GM12891 (cell line): ENCODE measurements around the gene EMC10.
A peak's percentile ranks its signal among the peaks of the same experiment; 100 is the strongest.

ENCODE experiments used
- DNase-seq: peaks from one replicate; pipeline ENCODE4 v3.0.0; 2011; ENCODE audit warnings: low spot score; ENCODE audit not compliant: insufficient read length
- FAIRE-seq: peaks from 2 replicates; lab custom pipeline; 2011; peaks lifted over from hg19 to GRCh38; lab: Jason Lieb, UNC
- PAX5 ChIP-seq: IDR thresholded peaks from 2 replicates; pipeline ENCODE4 v1.6.1; 2011; ENCODE audit warnings: low read length, moderate library complexity, mild to moderate bottlenecking; ENCODE audit not compliant: insufficient read depth, severe bottlenecking
- POLR2A ChIP-seq: IDR thresholded peaks from 2 replicates; pipeline ENCODE4 v1.6.1; 2011; ENCODE audit warnings: low read depth, low read length, control low read depth
- POLR2AphosphoS5 ChIP-seq: IDR thresholded peaks from 2 replicates; pipeline ENCODE4 v1.6.1; 2011; ENCODE audit warnings: low read depth, low read length, control low read depth
- POU2F2 ChIP-seq: IDR thresholded peaks from 2 replicates; pipeline ENCODE4 v1.6.1; 2011; ENCODE audit warnings: low read depth, mild to moderate bottlenecking, control low read depth, low read length, moderate library complexity
- SPI1 ChIP-seq: IDR thresholded peaks from 2 replicates; pipeline ENCODE4 v1.6.1; 2011; ENCODE audit warnings: low read depth, low read length, control low read depth
- TAF1 ChIP-seq: IDR thresholded peaks from 2 replicates; pipeline ENCODE4 v1.6.1; 2011; ENCODE audit warnings: low read depth, low read length, control low read depth

Gene EMC10

GRCh38 chr19:50477751-50478515 lies 1.6 kb downstream of the EMC10 start:
- FAIRE-seq (no peak), DNase-seq (no peak)
- TF ChIP-seq PAX5 (no peak), TAF1 (no peak), POLR2A (no peak), POU2F2 (no peak), SPI1 (no peak), POLR2AphosphoS5 (no peak)

GRCh38 chr19:50478901-50479715 lies 2.8 kb downstream of the EMC10 start:
- FAIRE-seq (no peak), DNase-seq (no peak)
- no peak for TF ChIP-seq TAF1
- no peak for TF ChIP-seq SPI1
- no peak for TF ChIP-seq POLR2AphosphoS5
- TF ChIP-seq POLR2A = no peak
- no peak for TF ChIP-seq PAX5
- TF ChIP-seq POU2F2 = no peak

DNA sequence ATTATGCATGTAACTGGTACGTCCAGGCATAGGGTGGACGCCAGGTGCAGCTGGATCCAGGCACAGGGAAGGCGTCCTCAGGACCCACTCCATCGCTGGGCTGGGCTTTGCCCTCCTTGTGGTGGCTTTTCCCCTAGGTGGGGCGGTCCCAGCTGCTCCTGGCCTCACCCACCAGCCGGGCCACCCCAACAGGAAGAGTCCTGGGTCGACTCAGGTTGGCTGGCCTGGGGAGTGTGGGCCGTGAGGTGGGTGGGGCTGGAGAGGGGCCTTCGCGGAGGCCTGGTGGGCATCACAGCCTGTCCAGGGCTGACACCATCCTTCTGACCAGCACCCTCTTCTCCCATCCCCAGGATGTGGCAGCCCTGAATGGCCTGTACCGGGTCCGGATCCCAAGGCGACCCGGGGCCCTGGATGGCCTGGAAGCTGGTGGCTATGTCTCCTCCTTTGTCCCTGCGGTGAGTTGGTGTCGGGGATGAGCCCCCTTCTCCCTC lies 3.5 kb downstream of the EMC10 start:
- FAIRE-seq (no peak), DNase-seq (no peak)
- TF ChIP-seq POU2F2 (no peak), SPI1 (no peak), POLR2AphosphoS5 (no peak), PAX5 (no peak), POLR2A (no peak), TAF1 (no peak)

DNA sequence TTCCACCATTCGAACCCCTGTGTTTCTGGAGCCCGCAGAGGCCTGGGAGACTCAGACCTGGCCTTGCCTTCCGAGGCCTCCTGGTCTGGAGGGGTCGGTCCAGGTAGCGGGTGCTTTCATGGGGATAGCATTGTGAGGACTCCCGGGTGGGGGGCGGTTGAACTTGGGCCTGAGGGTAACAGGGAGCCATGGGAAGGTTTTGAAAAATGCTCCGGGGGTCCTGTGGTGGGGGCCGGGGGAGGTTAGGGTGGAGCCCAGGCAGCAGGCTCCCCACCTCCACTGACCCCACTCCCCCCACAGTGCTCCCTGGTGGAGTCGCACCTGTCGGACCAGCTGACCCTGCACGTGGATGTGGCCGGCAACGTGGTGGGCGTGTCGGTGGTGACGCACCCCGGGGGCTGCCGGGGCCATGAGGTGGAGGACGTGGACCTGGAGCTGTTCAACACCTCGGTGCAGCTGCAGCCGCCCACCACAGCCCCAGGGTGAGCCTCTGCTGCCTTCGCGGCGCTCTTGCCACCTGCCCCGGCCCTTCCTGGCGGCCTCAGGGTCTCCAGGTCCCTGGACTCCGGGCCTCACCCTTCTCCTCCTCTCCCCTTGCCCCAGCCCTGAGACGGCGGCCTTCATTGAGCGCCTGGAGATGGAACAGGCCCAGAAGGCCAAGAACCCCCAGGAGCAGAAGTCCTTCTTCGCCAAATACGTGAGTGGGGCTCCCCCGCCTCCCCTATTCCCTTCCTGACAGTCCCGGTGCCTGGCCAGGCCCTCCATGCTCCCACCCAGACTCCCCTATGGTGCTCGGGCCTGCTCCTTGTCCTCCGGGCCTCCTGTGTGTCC lies 4.2 kb downstream of the EMC10 start:
- TF ChIP-seq POU2F2 (no peak), POLR2A (no peak), POLR2AphosphoS5 (no peak)
- FAIRE-seq (no peak), DNase-seq (no peak)

GRCh38 chr19:50481351-50482149 lies 5.2 kb downstream of the EMC10 start:
- TF ChIP-seq POU2F2 (no peak), POLR2AphosphoS5 (no peak), SPI1 (no peak), POLR2A (no peak)
- DNase-seq (no peak), FAIRE-seq (no peak)

DNA sequence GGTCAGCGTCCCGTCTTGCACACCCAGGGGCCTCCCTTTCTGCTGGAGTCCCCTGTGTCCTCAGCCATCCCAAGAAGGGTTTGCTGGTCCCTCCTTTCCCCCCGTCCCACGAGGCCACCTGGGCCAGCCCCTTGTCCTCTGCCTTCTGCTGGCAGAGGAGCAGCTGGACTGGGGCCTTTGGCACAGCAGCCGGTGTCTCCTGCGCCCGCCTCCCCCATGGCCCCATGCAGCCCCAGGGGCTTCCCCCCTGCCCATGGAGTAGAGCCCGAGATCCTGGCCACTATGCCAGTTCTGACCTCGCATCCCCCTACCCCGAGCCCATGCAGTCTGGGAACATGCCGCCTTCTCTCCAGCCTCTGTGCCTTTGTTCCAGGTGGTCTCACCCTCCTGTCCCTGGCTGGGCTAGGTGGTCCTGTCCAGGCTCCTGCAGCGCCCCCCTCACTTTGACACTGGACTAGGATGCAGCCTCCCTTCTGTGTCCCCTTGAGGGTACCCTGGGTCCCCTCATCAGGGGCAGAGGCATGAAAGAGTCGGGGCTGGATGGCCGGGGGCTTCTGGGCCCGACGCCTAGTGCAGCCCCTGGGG lies 6.1 kb downstream of the EMC10 start:
- DNase-seq = no peak
- TF ChIP-seq TAF1 = no peak
- TF ChIP-seq POU2F2 = no peak
- no peak for TF ChIP-seq SPI1
- no peak for TF ChIP-seq POLR2AphosphoS5
- TF ChIP-seq POLR2A = no peak
- TF ChIP-seq PAX5 = no peak
- FAIRE-seq = no peak

GRCh38 chr19:50482916-50483315 lies 6.6 kb downstream of the EMC10 start:
- FAIRE-seq (no peak), DNase-seq (no peak)
- TF ChIP-seq POLR2A = no peak
- TF ChIP-seq POLR2AphosphoS5 = 0 out of 2 replicates have a peak, but pooled peaks have one; percentile 11

DNA sequence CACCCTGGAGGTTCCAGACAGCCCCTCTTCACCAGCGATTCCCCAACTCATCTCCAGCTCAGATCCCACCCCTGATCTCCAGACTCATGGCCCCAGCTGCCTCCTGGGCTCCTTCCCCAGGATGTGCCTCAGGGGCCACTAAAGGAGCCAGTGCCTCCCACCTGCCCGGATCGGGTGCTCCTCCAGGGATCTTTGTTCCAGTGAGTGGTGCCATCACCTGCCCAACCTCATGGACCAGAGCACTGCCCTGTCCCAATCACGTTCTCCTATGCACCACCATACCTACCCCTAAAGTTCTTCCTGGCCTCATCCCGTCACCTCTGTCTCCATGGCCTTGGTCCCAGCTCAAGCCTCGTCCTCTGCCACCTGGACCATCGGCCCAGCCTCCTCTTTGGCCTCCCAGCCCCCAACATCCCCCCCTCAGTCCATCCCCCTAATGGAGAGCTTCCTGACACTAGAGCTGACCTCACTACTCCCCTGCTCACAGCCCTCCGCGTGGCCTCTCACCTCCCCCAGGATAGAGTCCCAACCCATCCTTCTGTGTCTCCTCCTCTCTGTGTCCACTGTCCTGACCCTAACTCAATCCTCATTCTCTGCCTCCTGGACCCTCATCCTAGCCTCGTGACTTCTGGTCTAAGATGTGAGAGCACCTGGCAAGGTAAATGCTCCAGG lies 9.1 kb downstream of the EMC10 start:
- no peak for DNase-seq
- no peak for TF ChIP-seq PAX5
- no peak for TF ChIP-seq POU2F2
- TF ChIP-seq POLR2AphosphoS5 = no peak
- TF ChIP-seq SPI1 = no peak
- TF ChIP-seq TAF1 = no peak
- TF ChIP-seq POLR2A = no peak; the same call in 1 of the 2 replicates
- FAIRE-seq = no peak
